T-helper 2 cell treated with Interferon-gamma antibody and Interleukin-4, amounts not matched to agents 100 ng/mL and 5 ng/mL, for 36 hours (primary cell): ENCODE measurements around the gene ACTR5. TPM values are rescaled to one million over a fixed set of nuclear protein-coding genes. Genes with fewer than 3 reads are reported as not detected.

ENCODE experiments used
- intact Hi-C: fragments of 100-400 bp; cut with micrococcal nuclease; formaldehyde crosslinking; loops from one replicate; pipeline ENCODE4 v1.15.1; 2023
- total RNA-seq: library from RNA; stranded (reverse); gene quantifications from 2 replicates; pipeline ENCODE4 v1.2.3, GENCODE V29; 2022

ACTR5 gene
- total RNA-seq, 1 donor from 2014 or later, result 10.0 TPM

GRCh38 chr20:38728911-38729642 lies 19.2 kb upstream of the ACTR5 start:
- intact Hi-C loops, result no loop called here

GRCh38 chr20:38729767-38730166 lies 18.5 kb upstream of the ACTR5 start:
- intact Hi-C loops, result loop anchor here (2.0 to 5.0 kb wide), 2 partner anchors 83 to 163 kb away; no protein-coding TSS in a partner anchor

GRCh38 chr20:38730167-38730988 lies 17.9 kb upstream of the ACTR5 start:
- intact Hi-C loops, result loop anchor here (2.0 to 5.0 kb wide), 2 partner anchors 84 to 162 kb away; no protein-coding TSS in a partner anchor

- intact Hi-C loops, result loop anchor here (1.0 to 5.0 kb wide), 3 partner anchors 17 to 161 kb away; partner anchors contain the start of gene ACTR5
Observed at GRCh38 chr20:38730989-38731737, 17.1 kb upstream of the ACTR5 start.

- intact Hi-C loops, result loop anchor here (1.0 to 5.0 kb wide), 3 partner anchors 17 to 161 kb away; partner anchors contain the start of gene ACTR5
Observed at GRCh38 chr20:38731738-38732113, 16.5 kb upstream of the ACTR5 start.

GRCh38 chr20:38732981-38733380 lies 15.3 kb upstream of the ACTR5 start:
- intact Hi-C loops, result loop anchor here (5.0 kb wide), 1 partner anchor 159 kb away; no protein-coding TSS in a partner anchor

GRCh38 chr20:38735172-38735571 lies 13.1 kb upstream of the ACTR5 start:
- intact Hi-C loops, result no loop called here

- intact Hi-C loops, result no loop called here
Observed at GRCh38 chr20:38737887-38738286, 10.4 kb upstream of the ACTR5 start.

- intact Hi-C loops, result no loop called here
Observed at GRCh38 chr20:38745757-38746156, 2.5 kb upstream of the ACTR5 start.

GRCh38 chr20:38747495-38748096 lies 664 bp upstream of the ACTR5 start:
- intact Hi-C loops, result loop anchor here (1.0 to 2.0 kb wide), 6 partner anchors 16 to 215 kb away; partner anchors contain the start of genes DHX35, FAM83D and PPP1R16B

- intact Hi-C loops, result loop anchor here (1.0 to 2.0 kb wide), 6 partner anchors 18 to 213 kb away; partner anchors contain the start of genes DHX35, FAM83D and PPP1R16B
Observed at GRCh38 chr20:38748861-38749149, 545 bp downstream of the ACTR5 start.

- intact Hi-C loops, result loop anchor here (1.0 kb wide), 1 partner anchor 105 kb away; no protein-coding TSS in a partner anchor
Observed at GRCh38 chr20:38751360-38751976, 3.2 kb downstream of the ACTR5 start.

GRCh38 chr20:38752029-38752428 lies 3.8 kb downstream of the ACTR5 start:
- intact Hi-C loops, result no loop called here

- intact Hi-C loops, result no loop called here
Observed at GRCh38 chr20:38754924-38755323, 6.7 kb downstream of the ACTR5 start.

GRCh38 chr20:38755324-38755910 lies 7.2 kb downstream of the ACTR5 start:
- intact Hi-C loops, result no loop called here

- intact Hi-C loops, result no loop called here
Observed at GRCh38 chr20:38757145-38757775, 9.0 kb downstream of the ACTR5 start.

GRCh38 chr20:38759106-38759505 lies 10.8 kb downstream of the ACTR5 start:
- intact Hi-C loops, result no loop called here

- intact Hi-C loops, result loop anchor here (5.0 kb wide), 1 partner anchor 36 kb away; no protein-coding TSS in a partner anchor
Observed at GRCh38 chr20:38760978-38761377, 12.7 kb downstream of the ACTR5 start.

- intact Hi-C loops, result loop anchor here (5.0 kb wide), 1 partner anchor 35 kb away; no protein-coding TSS in a partner anchor
Observed at GRCh38 chr20:38762174-38762573, 13.9 kb downstream of the ACTR5 start.
